ENCODE data around the gene NOL4.

The NOL4 gene

DNA sequence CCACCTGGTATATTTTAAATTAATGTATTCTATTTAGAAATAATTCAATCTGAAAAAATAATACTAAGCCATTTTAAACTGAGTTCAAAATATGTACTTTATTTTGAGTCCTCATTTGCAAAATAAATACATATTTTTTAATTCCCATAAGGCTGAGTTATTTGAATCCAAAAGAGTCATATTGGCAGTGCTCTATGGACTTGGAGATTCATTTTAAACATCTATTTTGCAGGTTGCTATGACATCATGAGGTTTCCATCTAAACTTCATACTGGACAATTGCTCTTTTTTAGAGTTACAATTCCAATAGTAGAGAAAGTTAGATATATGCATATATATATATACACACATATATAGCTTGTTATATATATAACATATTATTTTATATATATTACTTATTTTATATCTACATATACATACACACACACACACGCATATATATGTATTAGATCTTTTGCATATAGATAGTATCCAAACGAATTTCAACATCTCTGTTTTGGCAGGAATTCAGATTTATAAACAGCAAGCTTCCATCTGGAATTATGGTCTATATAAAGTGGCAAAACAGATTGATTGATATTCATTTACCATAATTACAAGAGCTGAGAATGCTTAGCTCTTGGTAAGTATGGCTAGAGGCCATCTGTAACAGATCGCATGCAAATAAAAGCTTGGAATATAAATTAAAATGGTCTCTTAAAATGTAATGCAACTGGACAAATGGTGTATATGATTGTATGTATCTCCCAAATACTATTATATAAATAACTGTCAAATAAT lies 34.9 kb downstream of the NOL4 start:
- DNase-seq = no peak

All from CD4-positive, alpha-beta T cell treated with Interferon gamma for 1 hour (primary cell).